Natural killer cell (primary cell): ENCODE results near the gene CAPZA3. TPM values are rescaled to one million over a fixed set of nuclear protein-coding genes. Genes with fewer than 3 reads are reported as not detected.

ENCODE experiments used
- ATAC-seq, 3 donors: fragments of 150-1000 bp in 2 of 3; fragments of 200-7000 bp in 1 of 3; cut with Tn5 transposase; 1 replicate in 1 of 3; 2 replicates in 2 of 3; pipeline ENCODE4 v1.10.0; 2021; ENCODE audit warnings: mild to moderate bottlenecking in 2 of 3, moderate library complexity in 2 of 3
- DNase-seq, 2 donors: peaks; one replicate each; pipeline versions ENCODE4 v3.0.0 to v3.0.0-alpha.2; 2013 to 2021; ENCODE audit warnings: mixed read lengths in 1 of 2
- H3K27ac ChIP-seq: one replicate; pipeline ENCODE4 v1.5.1; 2013; ENCODE audit warnings: mild to moderate bottlenecking, low read length
- H3K27me3 ChIP-seq: one replicate; pipeline ENCODE4 v1.6.1; 2013; ENCODE audit warnings: low read length; ENCODE audit not compliant: control insufficient read depth, insufficient read depth
- H3K36me3 ChIP-seq: one replicate; pipeline ENCODE4 v1.6.1; 2013; ENCODE audit warnings: low read length; ENCODE audit not compliant: control insufficient read depth, insufficient read depth
- H3K4me1 ChIP-seq: one replicate; pipeline ENCODE4 v1.6.1; 2013; ENCODE audit warnings: low read length; ENCODE audit not compliant: control insufficient read depth, insufficient read depth
- H3K4me3 ChIP-seq: one replicate; pipeline ENCODE4 v1.5.1; 2013; ENCODE audit warnings: low read length
- H3K9me3 ChIP-seq: one replicate; pipeline ENCODE4 v1.6.1; 2013; ENCODE audit warnings: low read length; ENCODE audit not compliant: control insufficient read depth, insufficient read depth
- H3K27ac Mint-ChIP-seq, 2 donors: one replicate each; pipeline ENCODE4 v1.8.0; 2022; ENCODE audit warnings: mild to moderate bottlenecking in 2 of 2, mixed read lengths in 2 of 2, moderate library complexity in 1 of 2
- H3K27me3 Mint-ChIP-seq, 2 donors: one replicate each; pipeline ENCODE4 v1.8.0; 2022; ENCODE audit warnings: low read depth in 2 of 2, mixed read lengths in 2 of 2
- H3K36me3 Mint-ChIP-seq: one replicate; pipeline ENCODE4 v1.8.0; 2022; ENCODE audit warnings: mixed read lengths
- H3K4me1 Mint-ChIP-seq, 2 donors: one replicate each; pipeline ENCODE4 v1.8.0; 2022; ENCODE audit warnings: mixed read lengths in 2 of 2
- H3K4me3 Mint-ChIP-seq: one replicate; pipeline ENCODE4 v1.8.0; 2022; ENCODE audit warnings: mild to moderate bottlenecking, moderate library complexity, mixed read lengths
- H3K9me3 Mint-ChIP-seq, 2 donors: one replicate each; pipeline ENCODE4 v1.8.0; 2022; ENCODE audit warnings: mixed read lengths in 2 of 2
- CTCF ChIP-seq: fragments of 200-600 bp; IDR thresholded peaks from one replicate; pipeline ENCODE4 v1.8.0; 2022; ENCODE audit warnings: antibody characterized with exemption
- WGBS: methylation state at CpG from one replicate; pipeline ENCODE4 v1.1.7; 2013; ENCODE audit warnings: missing lambda C conversion rate; ENCODE audit not compliant: insufficient coverage; 5-methylcytosine and 5-hydroxymethylcytosine counted together
- intact Hi-C: fragments of 100-400 bp; cut with micrococcal nuclease; formaldehyde crosslinking; loops from one replicate; pipeline ENCODE4 v1.14.2; 2022
- total RNA-seq, 4 donors: library from RNA; stranded (reverse); fragments of 120-200 nt in 1 of 4; gene quantifications; one replicate each; pipeline versions ENCODE4 v1.2.3 to v1.2.4, GENCODE V29; 2013 to 2022

CAPZA3 gene
- total RNA-seq, 3 donors from 2014 or later (not counting 1 experiment from before 2014, with no cell fraction given) = not detected

GRCh38 chr12:18703911-18704310 is 34.0 kb upstream of the CAPZA3 start:
- Histone ChIP-seq H3K27me3 (no peaks in the 10 kb centered on the region), H3K9me3 (peaks cover 4% of the 10 kb centered on the region), H3K36me3 (no peaks in the 10 kb centered on the region), H3K4me1 (no peaks in the 10 kb centered on the region), H3K27ac (no peak overlapping the region), H3K4me3 (no peak overlapping the region)
- ATAC-seq (no peak), DNase-seq (no peak)
- intact Hi-C loops = no loop called here
- Mint-ChIP-seq H3K27ac (no peak overlapping the region), H3K4me1 (no peaks in the 10 kb centered on the region), H3K9me3 (peaks cover 14 to 18% of the 10 kb centered on the region in 2 donors), H3K36me3 (peaks cover 9% of the 10 kb centered on the region), H3K4me3 (no peak overlapping the region), H3K27me3 (no peaks in the 10 kb centered on the region)
- WGBS = 77% methylated on average over 2 of the region's 2 CpGs
- no peak for TF ChIP-seq CTCF

GRCh38 chr12:18706798-18707197 is 31.1 kb upstream of the CAPZA3 start:
- DNase-seq = no peak
- Histone ChIP-seq H3K36me3 (no peaks in the 10 kb centered on the region), H3K27me3 (no peaks in the 10 kb centered on the region), H3K4me1 (no peaks in the 10 kb centered on the region), H3K9me3 (peaks cover 4% of the 10 kb centered on the region), H3K27ac (no peak overlapping the region), H3K4me3 (no peak overlapping the region)
- TF ChIP-seq CTCF = no peak
- no peak overlapping the region for H3K4me3 Mint-ChIP-seq
- 94% methylated on average over 1 of the region's 1 CpG for WGBS
- H3K4me1 Mint-ChIP-seq = no peaks in the 10 kb centered on the region
- intact Hi-C loops = no loop called here
- H3K9me3 Mint-ChIP-seq = peaks cover 16 to 21% of the 10 kb centered on the region in 2 donors
- no peaks in the 10 kb centered on the region for H3K27me3 Mint-ChIP-seq
- no peak overlapping the region for H3K27ac Mint-ChIP-seq
- ATAC-seq = no peak
- H3K36me3 Mint-ChIP-seq = peaks cover 9% of the 10 kb centered on the region

- Histone ChIP-seq H3K4me3 (no peak overlapping the region), H3K27ac (no peak overlapping the region), H3K4me1 (no peaks in the 10 kb centered on the region), H3K36me3 (no peaks in the 10 kb centered on the region), H3K27me3 (no peaks in the 10 kb centered on the region), H3K9me3 (no peaks in the 10 kb centered on the region)
- Mint-ChIP-seq H3K4me1 (no peaks in the 10 kb centered on the region), H3K9me3 (peaks cover 6 to 9% of the 10 kb centered on the region in 2 donors), H3K27me3 (no peaks in the 10 kb centered on the region), H3K4me3 (no peak overlapping the region), H3K27ac (no peak overlapping the region), H3K36me3 (no peaks in the 10 kb centered on the region)
- no peak for DNase-seq
- intact Hi-C loops = no loop called here
- TF ChIP-seq CTCF = no peak
- WGBS = no CpG with 5 or more reads among the region's 1 CpG
- ATAC-seq = no peak
Observed at GRCh38 chr12:18716236-18716635, 21.7 kb upstream of the CAPZA3 start.

GRCh38 chr12:18718462-18718861 is 19.5 kb upstream of the CAPZA3 start:
- H3K9me3 ChIP-seq = no peaks in the 10 kb centered on the region
- no peak overlapping the region for H3K4me3 ChIP-seq
- intact Hi-C loops = no loop called here
- Mint-ChIP-seq H3K27ac (no peak overlapping the region), H3K4me3 (no peak overlapping the region), H3K9me3 (peaks cover 7 to 10% of the 10 kb centered on the region in 2 donors), H3K4me1 (no peaks in the 10 kb centered on the region), H3K27me3 (no peaks in the 10 kb centered on the region), H3K36me3 (no peaks in the 10 kb centered on the region)
- no peak overlapping the region for H3K27ac ChIP-seq
- ATAC-seq = no peak
- H3K27me3 ChIP-seq = no peaks in the 10 kb centered on the region
- TF ChIP-seq CTCF = no peak
- DNase-seq = no peak
- no peaks in the 10 kb centered on the region for H3K4me1 ChIP-seq
- H3K36me3 ChIP-seq = no peaks in the 10 kb centered on the region
